OCI-LY7 (cell line): ENCODE measurements around the gene SNAPC1.

ENCODE experiments used
- EZH2phosphoT487 ChIP-seq: fragments of 200-600 bp; sonication (generic); IDR thresholded peaks from 2 replicates; pipeline ENCODE4 v1.6.1; 2018; ENCODE audit warnings: low read depth, borderline replicate concordance, mild to moderate bottlenecking, mixed run types, antibody characterized with exemption, low read length, moderate library complexity, mixed read lengths
- TF ChIP-seq, protein P1 (sequence below): fragments of 200-600 bp; sonication (generic); conservative IDR thresholded peaks from 2 replicates; pipeline ENCODE4 v1.5.1; 2014; ENCODE audit warnings: mild to moderate bottlenecking, antibody characterized with exemption, low read length, moderate library complexity, mixed read lengths

DNA sequence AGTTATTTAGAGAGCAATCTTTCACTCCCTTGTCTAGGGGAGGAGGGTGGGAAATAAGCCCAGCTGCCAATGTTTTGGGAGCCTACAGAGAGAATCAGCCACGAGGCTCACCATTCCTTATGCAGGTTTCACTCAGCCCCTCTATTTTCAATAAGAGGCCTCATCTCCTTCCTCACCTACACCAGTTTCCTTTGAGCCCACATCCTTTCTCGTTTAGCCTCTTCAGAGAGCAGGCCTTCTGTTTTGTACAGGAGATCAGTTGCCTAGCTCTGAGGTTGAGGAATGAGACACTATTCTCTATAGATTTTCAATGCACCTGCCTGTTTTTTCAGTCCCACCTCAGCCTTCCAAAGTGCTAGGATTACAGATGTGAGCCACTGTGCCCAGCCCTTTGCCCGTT, 17.9 kb downstream of the SNAPC1 start:
- TF ChIP-seq, protein P1, sequence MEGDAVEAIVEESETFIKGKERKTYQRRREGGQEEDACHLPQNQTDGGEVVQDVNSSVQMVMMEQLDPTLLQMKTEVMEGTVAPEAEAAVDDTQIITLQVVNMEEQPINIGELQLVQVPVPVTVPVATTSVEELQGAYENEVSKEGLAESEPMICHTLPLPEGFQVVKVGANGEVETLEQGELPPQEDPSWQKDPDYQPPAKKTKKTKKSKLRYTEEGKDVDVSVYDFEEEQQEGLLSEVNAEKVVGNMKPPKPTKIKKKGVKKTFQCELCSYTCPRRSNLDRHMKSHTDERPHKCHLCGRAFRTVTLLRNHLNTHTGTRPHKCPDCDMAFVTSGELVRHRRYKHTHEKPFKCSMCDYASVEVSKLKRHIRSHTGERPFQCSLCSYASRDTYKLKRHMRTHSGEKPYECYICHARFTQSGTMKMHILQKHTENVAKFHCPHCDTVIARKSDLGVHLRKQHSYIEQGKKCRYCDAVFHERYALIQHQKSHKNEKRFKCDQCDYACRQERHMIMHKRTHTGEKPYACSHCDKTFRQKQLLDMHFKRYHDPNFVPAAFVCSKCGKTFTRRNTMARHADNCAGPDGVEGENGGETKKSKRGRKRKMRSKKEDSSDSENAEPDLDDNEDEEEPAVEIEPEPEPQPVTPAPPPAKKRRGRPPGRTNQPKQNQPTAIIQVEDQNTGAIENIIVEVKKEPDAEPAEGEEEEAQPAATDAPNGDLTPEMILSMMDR: no peak
- TF ChIP-seq EZH2phosphoT487: no peak
